GM12873 (cell line): ENCODE data around the gene C20orf204.

Experiments used
- TF ChIP-seq, protein P1 (sequence below): IDR thresholded peaks from 2 replicates; pipeline ENCODE4 v1.5.1; 2012; ENCODE audit warnings: low read depth, mild to moderate bottlenecking, moderate library complexity, low read length, control low read depth; ENCODE audit not compliant: insufficient read depth; ENCODE audit errors: missing control alignments

Gene C20orf204

DNA sequence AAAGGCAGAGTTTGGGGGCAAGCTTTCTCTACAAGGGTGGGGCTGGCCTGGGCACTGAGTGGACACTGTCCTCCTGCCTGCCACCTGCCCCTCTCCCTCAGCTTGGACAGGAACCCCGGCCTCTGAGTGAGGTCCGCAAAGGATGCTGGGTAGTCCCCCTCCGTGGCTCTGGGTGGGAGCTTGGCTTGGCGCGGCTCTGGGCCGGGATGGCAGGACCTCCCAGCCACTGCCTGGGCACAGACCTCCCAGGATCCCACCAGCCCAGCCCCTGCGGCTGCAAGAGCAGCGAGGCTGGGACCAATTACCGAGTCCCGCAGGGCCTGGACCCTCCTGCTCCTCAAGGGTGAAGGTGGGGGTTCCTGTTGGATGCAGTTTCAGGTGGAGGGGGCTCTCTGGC, 16.3 kb downstream of the C20orf204 start:
- TF ChIP-seq, protein P1, sequence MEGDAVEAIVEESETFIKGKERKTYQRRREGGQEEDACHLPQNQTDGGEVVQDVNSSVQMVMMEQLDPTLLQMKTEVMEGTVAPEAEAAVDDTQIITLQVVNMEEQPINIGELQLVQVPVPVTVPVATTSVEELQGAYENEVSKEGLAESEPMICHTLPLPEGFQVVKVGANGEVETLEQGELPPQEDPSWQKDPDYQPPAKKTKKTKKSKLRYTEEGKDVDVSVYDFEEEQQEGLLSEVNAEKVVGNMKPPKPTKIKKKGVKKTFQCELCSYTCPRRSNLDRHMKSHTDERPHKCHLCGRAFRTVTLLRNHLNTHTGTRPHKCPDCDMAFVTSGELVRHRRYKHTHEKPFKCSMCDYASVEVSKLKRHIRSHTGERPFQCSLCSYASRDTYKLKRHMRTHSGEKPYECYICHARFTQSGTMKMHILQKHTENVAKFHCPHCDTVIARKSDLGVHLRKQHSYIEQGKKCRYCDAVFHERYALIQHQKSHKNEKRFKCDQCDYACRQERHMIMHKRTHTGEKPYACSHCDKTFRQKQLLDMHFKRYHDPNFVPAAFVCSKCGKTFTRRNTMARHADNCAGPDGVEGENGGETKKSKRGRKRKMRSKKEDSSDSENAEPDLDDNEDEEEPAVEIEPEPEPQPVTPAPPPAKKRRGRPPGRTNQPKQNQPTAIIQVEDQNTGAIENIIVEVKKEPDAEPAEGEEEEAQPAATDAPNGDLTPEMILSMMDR, result no peak

DNA sequence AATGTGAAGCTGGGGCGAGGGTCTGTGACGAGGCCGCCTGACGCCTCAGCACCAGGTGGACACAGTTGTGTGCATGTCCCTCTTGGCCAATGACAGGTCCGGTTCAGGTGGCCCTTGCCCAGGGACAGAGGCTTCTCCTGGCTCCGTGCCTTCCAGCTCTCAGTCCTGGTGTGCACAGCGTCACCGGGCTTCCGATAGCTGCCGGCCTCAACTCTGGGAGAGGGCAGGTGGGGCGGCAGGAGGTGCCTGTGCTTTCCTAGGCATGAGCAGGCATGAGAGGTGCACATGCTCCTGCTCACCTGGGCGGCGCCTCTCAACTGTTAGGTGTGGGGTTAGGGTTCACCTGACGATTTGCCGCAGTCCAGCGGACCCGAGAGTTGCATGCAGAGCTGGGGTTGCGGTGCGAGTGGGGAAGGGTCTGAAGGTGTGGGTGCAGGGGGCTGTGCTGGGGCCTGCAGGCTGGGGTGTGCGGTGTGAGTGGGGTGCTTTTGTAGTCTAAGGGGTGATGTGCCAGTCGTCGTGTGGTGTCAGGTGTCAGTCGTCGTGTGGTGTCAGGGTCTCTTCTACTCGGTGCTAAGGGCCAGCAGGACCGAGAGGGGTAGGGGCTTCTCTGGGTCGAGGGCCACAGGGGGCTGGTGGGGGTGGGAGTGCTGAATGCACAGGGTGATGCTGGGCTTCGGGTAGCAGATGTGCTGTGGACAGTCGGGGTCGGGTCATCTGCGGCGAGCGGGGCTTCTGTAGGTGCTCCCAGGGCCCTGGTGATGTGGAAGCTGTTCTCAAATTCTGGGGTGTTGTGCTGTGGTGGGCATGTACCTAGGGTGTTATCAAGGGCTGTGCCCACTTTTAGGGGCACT, 17.2 kb downstream of the C20orf204 start:
- TF ChIP-seq, protein P1, result no peak

DNA sequence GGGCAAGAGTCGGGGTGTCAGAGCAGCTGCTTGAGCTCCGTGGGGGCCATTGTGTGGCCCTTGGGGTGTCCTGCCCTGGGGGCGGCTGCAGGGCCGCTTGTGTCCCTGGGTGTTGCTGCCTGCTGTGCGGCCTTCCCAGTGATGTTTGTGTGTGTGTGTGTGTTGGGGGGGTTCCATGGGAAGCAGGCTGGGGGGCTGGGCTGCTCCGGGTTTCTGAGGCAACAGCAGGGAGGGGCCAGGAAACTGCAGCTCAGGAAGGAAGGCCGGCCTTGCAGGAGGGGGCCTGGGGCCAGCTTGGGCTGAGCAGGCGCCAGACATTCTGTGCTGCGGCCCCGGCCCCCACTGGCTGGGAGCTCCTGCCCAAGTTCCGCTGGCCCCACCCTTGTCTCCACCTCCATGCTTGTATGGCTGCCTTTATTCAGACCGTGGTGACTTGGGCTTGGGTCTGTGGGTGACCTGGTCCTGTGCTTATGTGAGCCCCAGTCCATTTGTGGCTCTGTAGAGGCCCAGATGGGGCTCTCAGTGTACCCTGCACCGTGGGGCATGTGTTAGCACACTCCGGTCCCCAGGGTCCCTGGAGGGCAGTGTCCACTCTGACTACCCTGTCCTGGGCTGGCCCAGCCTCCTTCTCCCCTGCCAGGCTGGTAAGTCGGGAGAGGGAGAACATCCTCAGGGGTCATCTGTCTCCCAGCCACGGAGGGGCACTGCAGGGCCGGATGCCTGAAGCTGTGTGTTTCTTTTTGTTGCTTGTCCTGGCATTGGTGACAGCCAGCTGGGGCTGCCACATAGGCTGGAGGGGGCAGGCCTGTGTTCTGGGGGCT, 18.1 kb downstream of the C20orf204 start:
- TF ChIP-seq, protein P1, result peak; percentile 47

DNA sequence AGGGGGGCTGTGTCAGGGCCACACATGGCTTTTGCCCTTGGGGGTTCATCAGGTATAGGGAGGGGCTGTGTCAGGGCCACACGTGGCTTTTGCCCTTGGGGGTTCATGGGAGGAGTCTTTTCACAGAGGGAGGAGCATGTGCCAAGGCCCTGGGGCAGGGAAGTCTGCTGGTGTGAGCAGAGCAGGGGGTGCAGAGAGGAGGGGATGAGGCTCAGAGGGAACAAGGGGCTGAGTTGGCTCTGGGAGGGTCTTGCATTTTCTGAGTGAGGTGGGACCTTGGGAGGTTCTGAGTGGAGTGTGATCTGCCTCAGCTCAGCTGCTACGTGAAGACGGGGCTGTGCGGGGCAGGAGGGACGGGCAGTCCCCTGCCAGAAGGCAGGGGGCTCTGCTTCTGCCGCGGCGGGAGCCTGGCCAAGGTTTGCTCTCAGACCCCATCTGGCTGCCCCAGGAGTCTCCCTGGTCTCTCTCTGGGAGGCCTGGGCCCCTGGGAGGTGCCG, 19.5 kb downstream of the C20orf204 start:
- TF ChIP-seq, protein P1, result no peak

DNA sequence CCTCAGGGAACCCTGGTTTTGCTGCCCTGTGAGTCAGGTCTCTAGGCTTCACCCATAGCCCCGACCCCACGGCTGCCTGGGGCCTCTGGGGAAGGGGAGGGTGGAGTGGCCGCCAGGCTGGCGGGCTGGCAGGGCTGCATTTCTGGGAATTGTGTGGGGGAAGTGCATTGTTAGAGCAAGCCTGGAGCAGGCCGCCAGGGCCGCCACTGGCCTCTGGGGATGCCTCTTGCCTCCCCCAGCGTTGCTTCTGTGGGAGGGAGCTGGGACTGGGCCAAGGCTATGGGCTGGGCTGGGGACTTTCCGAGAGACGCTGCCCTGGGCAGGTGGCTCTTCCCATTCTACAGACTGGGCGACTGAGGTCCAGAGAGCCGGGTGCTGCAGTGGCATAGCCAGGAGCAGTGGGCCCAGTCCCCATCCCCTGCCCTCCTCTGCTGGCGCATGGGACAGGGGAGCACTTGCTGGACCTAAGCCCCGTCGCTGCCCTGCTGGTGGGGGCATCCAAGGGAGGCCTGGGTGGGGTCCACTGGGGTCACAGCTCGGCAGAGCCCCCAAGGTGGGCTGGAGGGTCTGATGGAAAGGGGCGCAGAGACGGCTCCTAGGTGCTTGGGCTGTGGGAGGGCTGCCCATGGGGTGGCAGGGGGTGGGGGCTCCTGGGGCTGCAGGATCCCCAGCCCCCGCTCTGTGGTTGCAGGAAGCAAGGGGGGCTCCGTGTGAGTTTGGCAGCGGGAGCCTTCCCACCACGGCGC, 20.1 kb downstream of the C20orf204 start:
- TF ChIP-seq, protein P1, result no peak

DNA sequence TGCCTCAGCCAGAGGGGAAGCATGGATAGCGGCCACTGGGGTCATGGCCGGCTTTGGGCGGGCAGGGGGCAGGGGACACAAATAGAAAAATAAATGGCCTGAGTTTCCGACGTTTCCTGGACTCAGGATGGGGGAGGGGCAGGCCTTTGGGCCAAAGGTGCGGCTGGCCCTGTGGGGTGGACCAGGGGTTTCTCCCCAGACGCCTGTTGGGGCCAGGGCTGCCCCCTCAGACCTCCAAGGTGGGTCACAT, 20.6 kb downstream of the C20orf204 start:
- TF ChIP-seq, protein P1, result no peak
